ENCODE data around the gene WDR82.
A peak's percentile ranks its signal among the peaks of the same experiment; 100 is the strongest.

The WDR82 gene

DNA sequence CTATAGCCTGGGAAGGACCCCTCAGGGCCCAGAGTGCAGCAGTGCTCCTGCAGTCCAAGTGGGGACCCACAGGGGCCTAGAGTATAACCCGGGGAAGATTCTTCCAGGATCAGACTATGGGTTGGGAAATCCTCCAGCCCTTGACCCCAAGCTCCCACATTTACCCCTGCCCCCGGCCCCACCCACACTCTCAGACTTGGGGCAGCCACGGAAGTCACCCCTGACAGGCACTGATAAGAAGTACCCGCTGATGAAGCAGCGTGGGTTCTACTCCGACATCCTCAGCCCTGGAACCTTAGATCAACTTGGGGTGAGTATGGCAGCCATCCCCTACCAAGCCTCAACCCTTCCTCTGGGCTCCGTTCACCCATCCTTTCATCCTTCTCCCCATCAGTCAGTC lies 44.0 kb upstream of the WDR82 start:
- TF ChIP-seq CTCF (IDR thresholded peaks at IDR 0.05; ENCODE audit: low read depth, low read length) = no peak
- no peak overlapping the region for H3K4me3 ChIP-seq (replicated peaks in 1 of 2; ENCODE audit: low read depth in 2 of 2, low read length in 2 of 2)
- DNase-seq (ENCODE audit: low read depth in 2 of 2) = no peak

- TF ChIP-seq CTCF (IDR thresholded peaks at IDR 0.05; ENCODE audit: low read depth, low read length) = no peak
- no peak overlapping the region for H3K4me3 ChIP-seq (replicated peaks in 1 of 2; ENCODE audit: low read depth in 2 of 2, low read length in 2 of 2)
- no peak for DNase-seq (ENCODE audit: low read depth in 2 of 2)
Observed at GRCh38 chr3:52321481-52321880, 43.0 kb upstream of the WDR82 start.

DNA sequence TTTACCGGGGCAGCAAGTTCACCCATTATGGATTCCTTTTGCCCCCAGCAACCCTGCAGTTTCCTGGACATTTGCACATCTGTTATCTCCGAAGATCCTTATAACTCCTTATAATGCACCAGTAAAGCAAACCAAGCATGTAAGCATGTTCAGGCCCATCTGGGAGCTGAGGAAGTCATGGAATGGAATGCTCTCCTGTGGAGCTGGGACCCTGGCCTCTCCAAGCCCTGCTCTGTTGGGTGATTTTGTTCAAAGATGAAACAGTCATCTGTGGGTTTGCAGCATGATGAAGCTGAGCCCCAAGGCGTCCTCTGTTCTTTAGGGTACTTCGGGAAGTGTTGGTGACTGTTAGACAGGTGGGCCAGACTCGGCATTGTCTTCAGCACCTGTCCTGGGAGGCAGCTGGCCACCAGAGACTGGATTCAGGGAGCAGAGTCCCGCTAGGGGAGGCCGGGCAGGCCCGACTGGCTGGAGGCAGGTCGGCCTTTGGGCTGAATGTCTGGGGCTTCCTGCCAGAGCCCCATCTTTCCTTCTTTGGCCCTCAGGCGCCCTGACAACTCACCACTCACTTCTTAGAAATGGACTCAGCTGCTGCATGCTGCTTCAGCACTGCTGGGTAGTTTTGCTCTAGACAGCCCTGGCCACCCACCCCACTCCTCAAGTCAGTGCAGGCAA lies 41.6 kb upstream of the WDR82 start:
- TF ChIP-seq CTCF (IDR thresholded peaks at IDR 0.05; ENCODE audit: low read depth, low read length) = no peak

DNA sequence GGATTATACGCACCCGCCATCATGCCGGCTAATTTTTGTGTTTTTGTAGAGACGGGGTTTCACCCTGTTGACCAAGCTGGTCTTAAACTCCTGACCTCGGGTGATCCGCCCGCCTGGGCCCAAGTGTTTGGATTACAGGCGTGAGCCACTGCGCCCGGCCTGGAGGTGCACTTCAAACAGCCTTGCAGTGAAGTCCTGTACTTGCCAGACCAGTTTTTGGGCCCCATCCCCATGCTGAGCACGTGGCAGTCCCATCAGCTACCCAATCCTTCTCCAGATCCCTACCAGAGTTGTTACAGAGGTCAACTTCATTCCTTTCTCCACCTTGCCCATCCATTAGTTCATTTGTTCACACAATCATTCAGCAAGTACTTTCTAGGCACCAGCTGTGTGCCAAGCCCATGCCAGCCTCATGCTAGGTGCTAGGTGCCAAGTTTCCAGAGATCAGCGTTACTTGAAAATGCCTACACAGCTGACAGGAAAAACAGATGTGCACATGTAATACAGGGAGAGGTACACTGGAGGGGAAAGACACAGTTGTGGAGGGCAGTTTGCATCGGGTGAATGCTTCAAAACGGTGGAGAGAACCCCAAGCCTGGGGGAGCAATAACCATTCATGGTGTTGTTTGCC lies 39.9 kb upstream of the WDR82 start:
- no peak overlapping the region for H3K4me3 ChIP-seq (replicated peaks in 1 of 2; ENCODE audit: low read depth in 2 of 2, low read length in 2 of 2)
- TF ChIP-seq CTCF (IDR thresholded peaks at IDR 0.05; ENCODE audit: low read depth, low read length) = no peak
- DNase-seq (ENCODE audit: low read depth in 2 of 2) = no peak

More for the DNA sequence above, 41.6 kb upstream of the WDR82 start:
- no peak overlapping the region for H3K4me3 ChIP-seq (replicated peaks in 1 of 2; ENCODE audit: low read depth in 2 of 2, low read length in 2 of 2)
- DNase-seq (ENCODE audit: low read depth in 2 of 2) = no peak

- peak; percentile 39 for DNase-seq (ENCODE audit: low read depth in 2 of 2)
- no peak for TF ChIP-seq CTCF (IDR thresholded peaks at IDR 0.05; ENCODE audit: low read depth, low read length)
- peak overlapping the region; percentile 23 to 38 for H3K4me3 ChIP-seq (replicated peaks in 1 of 2; ENCODE audit: low read depth in 2 of 2, low read length in 2 of 2)
Observed at GRCh38 chr3:52317208-52318000, 39.0 kb upstream of the WDR82 start.

- no peak within 1 kb of the TSS for H3K4me3 ChIP-seq (replicated peaks in 1 of 2; ENCODE audit: low read depth in 2 of 2, low read length in 2 of 2)
- DNase-seq (ENCODE audit: low read depth in 2 of 2) = no peak
- no peak for TF ChIP-seq CTCF (IDR thresholded peaks at IDR 0.05; ENCODE audit: low read depth, low read length)
Observed at GRCh38 chr3:52315977-52316764, 37.7 kb upstream of the WDR82 start, which contains the start of gene DNAH1. Gene DNAH1, plus strand, starts transcription at chr3:52316319. Its CDS starts 6,124 bp downstream, at chr3:52322443.
